ENCODE measurements around the gene CHID1.

The CHID1 gene

GRCh38 chr11:855330-855674 is 55.3 kb downstream of the CHID1 start:
- no peak for TF ChIP-seq CTCF (IDR thresholded peaks at IDR 0.05; ENCODE audit: extremely low read depth, insufficient read depth, missing control alignments)
- no peak for DNase-seq (ENCODE audit: low spot score)
- in situ Hi-C loops (cut with MboI; ENCODE audit: low pct_unique_long_range_greater_than_20kb, low sequenced_read_pairs, unreplicated experiment) = no loop called here

GRCh38 chr11:854601-855329 is 55.8 kb downstream of the CHID1 start:
- in situ Hi-C loops (cut with MboI; ENCODE audit: low pct_unique_long_range_greater_than_20kb, low sequenced_read_pairs, unreplicated experiment) = no loop called here

GRCh38 chr11:853682-854448 is 56.7 kb downstream of the CHID1 start:
- in situ Hi-C loops (cut with MboI; ENCODE audit: low pct_unique_long_range_greater_than_20kb, low sequenced_read_pairs, unreplicated experiment) = no loop called here
- no peak for TF ChIP-seq CTCF (IDR thresholded peaks at IDR 0.05; ENCODE audit: extremely low read depth, insufficient read depth, missing control alignments)
- no peak for DNase-seq (ENCODE audit: low spot score)

More at GRCh38 chr11:854601-855329, 55.8 kb downstream of the CHID1 start:
- TF ChIP-seq CTCF (IDR thresholded peaks at IDR 0.05; ENCODE audit: extremely low read depth, insufficient read depth, missing control alignments) = no peak
- DNase-seq (ENCODE audit: low spot score) = no peak

GRCh38 chr11:852762-853161 is 57.8 kb downstream of the CHID1 start:
- no peak for DNase-seq (ENCODE audit: low spot score)
- in situ Hi-C loops (cut with MboI; ENCODE audit: low pct_unique_long_range_greater_than_20kb, low sequenced_read_pairs, unreplicated experiment) = no loop called here
- no peak for TF ChIP-seq CTCF (IDR thresholded peaks at IDR 0.05; ENCODE audit: extremely low read depth, insufficient read depth, missing control alignments)

GRCh38 chr11:850775-851763 is 59.5 kb downstream of the CHID1 start:
- TF ChIP-seq CTCF (IDR thresholded peaks at IDR 0.05; ENCODE audit: extremely low read depth, insufficient read depth, missing control alignments) = peak; percentile 47
- in situ Hi-C loops (cut with MboI; ENCODE audit: low pct_unique_long_range_greater_than_20kb, low sequenced_read_pairs, unreplicated experiment) = no loop called here
- DNase-seq (ENCODE audit: low spot score) = peak; percentile 72

Measured in GM13977 (cell line).